Mucosa of rectum (tissue), 2 donors: ENCODE data around the gene APH1B.
"Not testable (repeated sequence)": the region's sequence is repeated elsewhere in the genome, so short reads cannot be mapped to it uniquely, and the experiment has no call there.

Experiments
- H3K27ac ChIP-seq, 2 donors: one replicate each; pipeline ENCODE4 v1.7.0; 2013; ENCODE audit warnings: inconsistent platforms in 2 of 2, low read depth in 2 of 2, low read length in 2 of 2
- H3K27me3 ChIP-seq, 2 donors: one replicate each; pipeline ENCODE4 v1.7.0; 2013; ENCODE audit warnings: low read length in 2 of 2; ENCODE audit not compliant: control insufficient read depth in 2 of 2, insufficient read depth in 2 of 2
- H3K36me3 ChIP-seq, 2 donors: one replicate each; pipeline ENCODE4 v1.7.0; 2013; ENCODE audit warnings: low read length in 2 of 2; ENCODE audit not compliant: control insufficient read depth in 2 of 2, insufficient read depth in 2 of 2
- H3K4me1 ChIP-seq, 2 donors: one replicate each; pipeline ENCODE4 v1.7.0; 2013; ENCODE audit warnings: low read length in 2 of 2, mild to moderate bottlenecking in 1 of 2; ENCODE audit not compliant: control insufficient read depth in 2 of 2, insufficient read depth in 2 of 2
- H3K4me3 ChIP-seq, 2 donors: one replicate each; pipeline ENCODE4 v1.7.0; 2013; ENCODE audit warnings: low read length in 2 of 2
- H3K9ac ChIP-seq, 2 donors: one replicate each; pipeline ENCODE4 v1.7.0; 2013; ENCODE audit warnings: low read length in 2 of 2, low read depth in 1 of 2, mild to moderate bottlenecking in 1 of 2
- H3K9me3 ChIP-seq, 2 donors: one replicate each; pipeline ENCODE4 v1.7.0; 2013; ENCODE audit warnings: low read length in 2 of 2; ENCODE audit not compliant: control insufficient read depth in 2 of 2
- donor health status: healthy.
- donor health status: Normal muscosa, but diverticular disease.

The APH1B gene

DNA sequence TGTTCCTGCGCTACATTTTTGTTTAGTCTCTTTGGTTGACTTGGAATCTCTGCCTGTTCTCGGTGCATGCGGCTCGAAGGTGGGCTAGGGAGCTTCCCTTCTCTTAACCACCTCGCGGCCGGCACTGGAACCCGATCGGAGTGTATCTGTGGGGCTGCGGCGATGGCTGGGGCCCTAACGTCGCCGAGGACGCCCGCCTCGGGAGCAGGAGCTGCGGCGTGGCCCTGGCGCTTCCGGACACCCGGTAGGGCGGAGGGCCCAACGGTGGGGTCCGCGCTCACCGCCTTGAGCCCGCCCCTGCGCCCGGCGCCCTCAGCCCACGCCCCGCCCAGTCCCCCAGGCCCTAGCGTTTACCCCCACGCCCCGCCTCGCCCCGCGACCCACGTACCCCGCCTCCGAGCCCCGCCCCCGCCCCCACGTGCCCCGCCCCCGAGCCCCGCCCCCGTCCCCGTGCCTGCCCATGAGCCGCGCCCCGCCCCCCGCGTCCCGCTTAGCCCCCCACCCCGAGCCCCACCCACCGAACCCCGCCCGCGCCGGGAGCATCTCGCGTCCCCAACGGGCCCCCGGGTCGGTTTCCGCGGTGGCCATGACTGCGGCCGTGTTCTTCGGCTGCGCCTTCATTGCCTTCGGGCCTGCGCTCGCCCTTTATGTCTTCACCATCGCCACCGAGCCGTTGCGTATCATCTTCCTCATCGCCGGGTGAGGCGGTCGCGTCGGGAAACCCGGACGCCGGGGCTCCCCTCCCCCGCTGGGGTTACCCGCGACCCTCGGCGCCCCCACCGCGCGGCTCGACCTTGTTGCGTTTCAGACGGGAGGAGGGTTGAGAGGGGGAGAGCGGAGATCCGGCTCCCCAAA, at the start of gene APH1B:
Gene APH1B (plus strand): TSS at position 568 of the 855 bp plus-strand sequence. CDS start 19 bp downstream, at position 587.
- peak within 1 kb of the TSS; percentile 83 to 85 for H3K9ac ChIP-seq
- peak within 1 kb of the TSS; percentile 69 to 86 for H3K4me3 ChIP-seq
- peak within 1 kb of the TSS; percentile 66 to 71 for H3K27ac ChIP-seq
- H3K27me3 ChIP-seq = no peaks in the 10 kb centered on the region
- H3K4me1 ChIP-seq = peaks cover 8 to 9% of the 10 kb centered on the region in 2 donors
- no peaks in the 10 kb centered on the region for H3K9me3 ChIP-seq
- no peaks in the 10 kb centered on the region for H3K36me3 ChIP-seq

DNA sequence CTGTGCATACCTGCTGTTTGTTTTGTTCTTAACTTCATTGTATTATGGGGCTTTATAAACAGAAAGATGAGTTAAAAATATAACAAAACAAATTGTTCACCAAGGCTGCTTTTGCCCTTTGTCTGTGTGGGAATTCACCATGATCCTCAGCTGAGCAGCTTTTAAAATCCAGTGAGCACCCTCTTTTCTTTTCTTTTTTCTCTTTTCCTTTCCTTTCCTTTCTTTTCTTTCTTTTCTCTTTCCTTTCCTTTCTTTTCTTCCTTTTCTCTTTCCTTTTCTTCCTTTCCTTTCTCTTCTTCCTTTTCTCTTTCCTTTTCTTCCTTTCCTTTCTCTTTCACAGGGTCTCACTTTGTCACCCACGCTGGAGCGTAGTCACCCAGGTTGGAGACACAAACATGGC, 49.7 kb upstream of the APH1B start:
- H3K4me1 ChIP-seq = no peaks in the 10 kb centered on the region

DNA sequence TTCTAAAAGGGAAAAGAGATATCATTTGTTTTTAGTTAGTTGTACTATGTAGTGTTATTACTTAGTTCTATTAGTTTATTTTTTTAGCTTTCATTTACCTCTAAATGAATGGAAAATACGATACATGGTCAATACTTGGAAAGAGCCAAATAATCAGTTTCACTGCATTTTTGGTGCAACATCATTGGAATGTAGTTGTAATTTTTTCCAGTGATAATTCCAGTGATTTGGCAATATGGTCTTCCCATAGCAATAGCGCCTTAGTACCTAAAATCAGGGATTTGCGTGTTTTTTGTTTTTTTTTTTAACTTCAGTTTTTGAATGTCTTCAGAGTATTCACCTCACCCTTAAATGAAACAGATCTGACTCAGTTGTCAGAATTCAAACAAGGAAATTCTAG, 46.2 kb upstream of the APH1B start:
- no peak overlapping the region for H3K9ac ChIP-seq
- H3K27ac ChIP-seq = no peak overlapping the region
- no peaks in the 10 kb centered on the region for H3K27me3 ChIP-seq
- H3K4me3 ChIP-seq = no peak overlapping the region
- H3K9me3 ChIP-seq = no peaks in the 10 kb centered on the region
- peaks cover 10 to 11% of the 10 kb centered on the region in 2 donors for H3K4me1 ChIP-seq
- H3K36me3 ChIP-seq = no peaks in the 10 kb centered on the region

More for the DNA sequence above, 49.7 kb upstream of the APH1B start:
- Histone ChIP-seq H3K9me3 (no peaks in the 10 kb centered on the region), H3K36me3 (no peaks in the 10 kb centered on the region), H3K27ac (no peak overlapping the region), H3K4me3 (no peak overlapping the region), H3K9ac (no peak overlapping the region), H3K27me3 (no peaks in the 10 kb centered on the region)

DNA sequence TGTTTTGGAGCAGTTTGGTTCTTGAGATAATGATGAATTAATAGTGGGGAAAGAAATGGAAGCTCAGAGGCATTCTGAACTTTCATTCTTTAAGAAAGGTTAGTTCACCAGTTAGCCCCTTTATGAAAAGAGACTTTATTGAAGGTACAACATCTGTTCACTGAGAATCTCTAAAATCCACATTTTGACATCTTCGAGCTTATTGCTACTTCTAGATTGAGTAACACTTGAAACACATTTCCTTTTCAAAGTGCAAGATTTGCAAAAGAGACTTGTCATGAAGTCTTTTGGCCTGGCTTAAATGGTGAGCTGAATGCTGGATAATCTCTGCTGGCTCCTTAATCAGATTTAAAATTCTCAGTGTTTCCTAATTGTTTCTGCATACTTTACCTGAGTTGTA, 45.7 kb upstream of the APH1B start:
- Histone ChIP-seq H3K27ac (no peak overlapping the region), H3K9ac (no peak overlapping the region), H3K4me3 (no peak overlapping the region), H3K27me3 (no peaks in the 10 kb centered on the region), H3K4me1 (peaks cover 10 to 11% of the 10 kb centered on the region in 2 donors), H3K36me3 (no peaks in the 10 kb centered on the region), H3K9me3 (no peaks in the 10 kb centered on the region)

DNA sequence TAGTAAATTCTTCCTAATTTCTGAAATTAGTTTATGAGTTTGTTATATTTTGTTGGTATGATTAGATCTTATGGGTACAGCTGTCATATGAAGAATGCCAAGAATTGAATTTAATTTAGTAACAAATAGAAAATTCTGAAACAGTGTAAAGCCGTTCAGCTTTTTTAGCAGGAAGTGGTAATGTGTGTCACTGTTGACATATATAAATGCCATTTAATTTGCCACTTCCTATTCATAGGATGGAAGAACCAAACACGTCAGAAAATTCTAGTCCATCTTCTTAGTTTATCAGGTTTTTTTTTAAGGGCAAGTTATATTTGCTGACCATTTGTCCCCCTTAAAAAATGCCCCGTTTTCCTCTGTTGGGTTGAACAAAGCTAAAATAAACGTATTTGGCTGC, 45.0 kb upstream of the APH1B start:
- Histone ChIP-seq H3K4me3 (no peak overlapping the region), H3K36me3 (no peaks in the 10 kb centered on the region), H3K9ac (no peak overlapping the region), H3K9me3 (no peaks in the 10 kb centered on the region), H3K27ac (no peak overlapping the region), H3K4me1 (peaks cover 10 to 11% of the 10 kb centered on the region in 2 donors), H3K27me3 (no peaks in the 10 kb centered on the region)

DNA sequence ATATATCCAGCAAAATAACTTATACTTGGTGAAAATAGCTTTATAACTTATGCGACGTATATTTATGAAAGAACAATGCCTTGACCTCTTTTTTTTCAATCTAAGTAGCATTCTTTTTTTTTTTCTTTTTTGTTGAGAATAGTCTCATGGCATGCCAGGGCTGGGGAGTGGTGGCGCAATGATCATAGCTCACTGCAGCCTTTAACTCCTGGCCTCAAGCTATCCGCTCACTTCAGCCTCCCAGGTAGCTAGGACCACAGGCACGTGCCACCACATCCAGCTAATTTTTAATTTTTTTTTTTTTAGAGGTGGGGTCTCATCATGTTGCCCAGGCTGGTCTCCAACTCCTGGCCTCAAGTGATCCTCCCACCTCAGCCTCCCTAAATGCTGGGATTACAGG, 44.5 kb upstream of the APH1B start:
- Histone ChIP-seq H3K4me1 (peaks cover 10 to 11% of the 10 kb centered on the region in 2 donors), H3K27me3 (no peaks in the 10 kb centered on the region)

DNA sequence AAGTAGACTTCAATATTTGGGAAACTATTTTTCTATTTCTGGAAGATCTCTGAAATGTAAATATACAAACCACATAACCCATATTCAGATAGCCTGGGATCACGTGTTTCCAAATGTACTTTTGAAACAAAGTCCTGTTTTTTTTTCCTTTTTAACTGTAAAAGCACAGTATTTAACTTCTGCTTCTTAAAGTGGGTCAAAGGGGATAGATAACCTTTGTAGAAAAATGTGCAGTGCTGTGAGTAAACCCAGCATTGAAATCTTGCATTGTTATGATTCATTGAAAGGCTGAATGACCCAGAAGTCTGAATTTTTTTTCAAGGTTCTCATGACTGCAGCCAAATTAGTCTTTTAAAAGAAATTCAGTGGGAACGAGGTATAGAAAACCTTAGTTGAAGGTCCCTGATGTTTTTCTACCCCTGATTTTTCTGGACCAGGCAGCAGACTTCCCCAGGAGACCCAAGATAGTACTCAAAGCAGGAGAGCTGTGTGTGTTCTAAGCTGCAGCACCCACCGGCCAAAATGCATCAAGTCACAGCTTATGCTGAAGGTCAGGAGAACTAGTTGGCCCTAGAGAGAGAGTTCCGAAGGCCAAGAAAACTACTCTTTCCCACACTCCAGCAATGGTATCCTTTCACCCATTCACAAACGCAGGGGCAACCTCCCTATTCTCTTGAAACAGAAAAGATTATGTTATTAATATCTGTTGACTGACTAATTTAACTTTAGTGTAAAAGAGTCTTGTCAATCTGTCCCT, 43.6 kb upstream of the APH1B start:
- H3K4me1 ChIP-seq = peaks cover 11 to 13% of the 10 kb centered on the region in 2 donors
- no peaks in the 10 kb centered on the region for H3K36me3 ChIP-seq
- H3K9me3 ChIP-seq = no peaks in the 10 kb centered on the region
- peak overlapping the region in 1 of 2 donors; percentile 19 for H3K9ac ChIP-seq
- no peak overlapping the region for H3K4me3 ChIP-seq
- no peaks in the 10 kb centered on the region for H3K27me3 ChIP-seq
- peak overlapping the region; percentile 45 to 53 for H3K27ac ChIP-seq

More for the DNA sequence above, 44.5 kb upstream of the APH1B start:
- Histone ChIP-seq H3K9ac (no peak overlapping the region), H3K36me3 (no peaks in the 10 kb centered on the region), H3K27ac (no peak overlapping the region), H3K4me3 (no peak overlapping the region), H3K9me3 (no peaks in the 10 kb centered on the region)

DNA sequence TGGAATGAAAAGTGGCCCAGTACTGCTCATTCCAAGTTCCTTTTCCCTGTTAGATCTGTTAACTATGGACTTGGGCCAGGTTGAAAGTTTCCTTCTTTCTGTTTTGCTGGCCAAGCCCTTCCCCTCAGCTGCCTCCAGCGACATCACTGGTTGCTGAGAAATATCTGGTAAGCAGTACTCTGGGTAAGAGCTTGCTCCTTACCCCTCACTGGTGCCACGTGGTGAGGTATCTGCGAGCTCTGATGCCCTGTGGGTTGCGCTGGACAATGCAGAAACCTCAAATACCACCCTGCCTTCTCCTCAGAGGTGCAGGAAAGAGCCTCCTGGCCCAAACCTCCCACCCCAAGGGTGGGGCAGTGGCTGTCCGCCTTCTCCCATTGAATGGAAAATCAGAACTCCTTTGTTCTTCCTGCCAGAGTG, 42.9 kb upstream of the APH1B start:
- Histone ChIP-seq H3K4me1 (peaks cover 13 to 16% of the 10 kb centered on the region in 2 donors), H3K9ac (peak overlapping the region in 1 of 2 donors; percentile 19), H3K27ac (peak overlapping the region; percentile 45 to 53)

DNA sequence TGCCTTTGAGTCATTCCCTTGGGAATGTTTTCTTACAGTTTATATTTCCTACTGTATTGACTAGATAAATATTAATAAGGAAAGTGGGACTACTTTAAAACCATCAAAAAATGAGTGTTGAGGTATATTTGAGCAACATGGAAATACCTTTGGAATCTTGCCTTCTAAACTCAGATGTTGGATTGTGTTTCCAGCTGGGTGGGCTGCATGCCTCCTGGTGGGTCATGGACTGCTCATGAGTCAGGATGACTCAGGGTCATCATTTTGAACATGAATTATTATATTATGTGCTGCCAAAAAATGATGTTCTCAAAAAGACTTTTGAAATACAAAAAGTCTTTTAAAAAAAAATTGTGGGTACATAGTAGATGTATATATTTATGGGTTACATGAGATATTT, 41.1 kb upstream of the APH1B start:
- Histone ChIP-seq H3K27ac (no peak overlapping the region), H3K9ac (no peak overlapping the region), H3K4me3 (no peak overlapping the region), H3K27me3 (no peaks in the 10 kb centered on the region), H3K9me3 (no peaks in the 10 kb centered on the region), H3K36me3 (no peaks in the 10 kb centered on the region), H3K4me1 (peaks cover 13 to 16% of the 10 kb centered on the region in 2 donors)

More for the DNA sequence above, 42.9 kb upstream of the APH1B start:
- no peaks in the 10 kb centered on the region for H3K27me3 ChIP-seq
- no peak overlapping the region for H3K4me3 ChIP-seq
- no peaks in the 10 kb centered on the region for H3K36me3 ChIP-seq
- no peaks in the 10 kb centered on the region for H3K9me3 ChIP-seq

DNA sequence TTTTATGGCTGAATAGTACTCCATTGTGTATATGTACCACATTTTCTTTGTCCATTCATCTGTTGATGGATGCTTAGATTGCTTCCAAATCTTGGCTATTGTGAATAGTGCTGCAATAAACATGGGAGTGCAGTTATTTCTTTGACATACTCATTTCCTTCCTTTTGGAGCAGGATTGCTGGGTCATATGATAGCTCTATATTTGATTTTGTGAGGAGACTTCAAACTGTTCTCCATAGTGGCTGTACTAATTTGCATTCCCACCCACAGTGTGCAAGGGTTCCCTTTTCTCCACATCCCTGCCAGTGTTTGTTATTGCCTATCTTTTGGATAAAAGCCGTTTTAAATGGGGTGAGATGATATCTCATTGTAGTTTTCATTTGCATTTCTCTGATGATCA, 40.3 kb upstream of the APH1B start:
- not testable (repeated sequence) for H3K27ac ChIP-seq, H3K27me3 ChIP-seq, H3K4me3 ChIP-seq, H3K9me3 ChIP-seq, H3K36me3 ChIP-seq, H3K9ac ChIP-seq
- H3K4me1 ChIP-seq = peaks cover 13 to 16% of the 10 kb centered on the region in 2 donors
